OCI-LY1 (cell line): ENCODE results near the gene TMEM131.

Source experiments
- H2AFZ ChIP-seq: fragments of 200-600 bp; sonication (generic), shearing (Covaris generic); 2 replicates; pipeline ENCODE4 v1.6.0; 2014; ENCODE audit warnings: antibody characterized with exemption, mild to moderate bottlenecking, low read length
- H3F3A ChIP-seq: fragments of 200-600 bp; sonication (generic), shearing (Covaris generic); 2 replicates; pipeline ENCODE4 v1.6.0; 2014; ENCODE audit warnings: mild to moderate bottlenecking, antibody characterized with exemption, low read length, moderate library complexity; ENCODE audit not compliant: insufficient read depth
- H3K27ac ChIP-seq: fragments of 200-600 bp; sonication (generic); 2 replicates; pipeline ENCODE4 v1.5.1; 2014; ENCODE audit warnings: low read length, mixed run types, mild to moderate bottlenecking, low read depth; ENCODE audit not compliant: poor library complexity, severe bottlenecking
- H3K27me3 ChIP-seq: fragments of 200-600 bp; sonication (generic); 2 replicates; pipeline ENCODE4 v1.6.0; 2014; ENCODE audit warnings: antibody characterized with exemption, mild to moderate bottlenecking, low read length, moderate library complexity; ENCODE audit not compliant: insufficient read depth
- H3K36me3 ChIP-seq: fragments of 200-600 bp; sonication (generic); 2 replicates; pipeline ENCODE4 v1.6.1; 2014; ENCODE audit warnings: mild to moderate bottlenecking, antibody characterized with exemption, low read length, moderate library complexity, mixed read lengths; ENCODE audit not compliant: insufficient read depth
- H3K4me1 ChIP-seq: fragments of 200-600 bp; sonication (generic); 2 replicates; pipeline ENCODE4 v1.5.1; 2014; ENCODE audit warnings: mild to moderate bottlenecking, low read length, moderate library complexity; ENCODE audit not compliant: insufficient read depth, severe bottlenecking
- H3K4me2 ChIP-seq: fragments of 200-600 bp; sonication (generic), shearing (Covaris generic); 2 replicates; pipeline ENCODE4 v1.6.1; 2014; ENCODE audit warnings: low read length
- H3K4me3 ChIP-seq: fragments of 200-600 bp; sonication (generic); 2 replicates; pipeline ENCODE4 v1.5.1; 2014; ENCODE audit warnings: low read length, low read depth, mild to moderate bottlenecking, mixed read lengths; ENCODE audit not compliant: poor library complexity, severe bottlenecking
- H3K79me2 ChIP-seq: fragments of 200-600 bp; shearing (Covaris generic); 2 replicates; pipeline ENCODE4 v1.6.1; 2016; ENCODE audit warnings: mixed run types, low read length, mixed read lengths; ENCODE audit not compliant: insufficient read depth
- H3K9ac ChIP-seq: fragments of 200-600 bp; sonication (generic), shearing (Covaris generic); 2 replicates; pipeline ENCODE4 v1.6.1; 2014; ENCODE audit warnings: mild to moderate bottlenecking, low read length, mixed read lengths
- H3K9me2 ChIP-seq: fragments of 200-600 bp; sonication (generic), shearing (Covaris generic); 2 replicates; pipeline ENCODE4 v1.6.1; 2014; ENCODE audit warnings: low read depth, mild to moderate bottlenecking, low read length, mixed read lengths
- H3K9me3 ChIP-seq: fragments of 200-600 bp; shearing (Covaris generic); 2 replicates; pipeline ENCODE4 v1.6.1; 2014; ENCODE audit warnings: low read length, mixed read lengths
- H4K20me1 ChIP-seq: fragments of 200-600 bp; sonication (generic), shearing (Covaris generic); 2 replicates; pipeline ENCODE4 v1.6.0; 2016; ENCODE audit warnings: mild to moderate bottlenecking, low read length; ENCODE audit not compliant: insufficient read depth
- EZH2 ChIP-seq: fragments of 200-600 bp; sonication (generic), shearing (Covaris generic); IDR thresholded peaks from 2 replicates; pipeline ENCODE4 v1.8.0; 2017; ENCODE audit warnings: borderline replicate concordance, mixed run types, mild to moderate bottlenecking, antibody characterized with exemption, low read length, moderate library complexity, mixed read lengths
- TF ChIP-seq, protein P1 (sequence below): fragments of 200-600 bp; sonication (generic), shearing (Covaris generic); IDR thresholded peaks from 2 replicates; pipeline ENCODE4 v1.5.1; 2017; ENCODE audit warnings: mild to moderate bottlenecking, antibody characterized with exemption, low read length, moderate library complexity, mixed read lengths

Gene TMEM131

GRCh38 chr2:97950329-97951154 is 45.2 kb downstream of the TMEM131 start:
- H3K4me1 ChIP-seq: peaks cover 33% of the 10 kb centered on the region
- no peaks in the 10 kb centered on the region for H4K20me1 ChIP-seq
- H3K27ac ChIP-seq: no peak overlapping the region
- no peak overlapping the region for H3K4me3 ChIP-seq
- H3K4me2 ChIP-seq: no peak overlapping the region
- H3K79me2 ChIP-seq: peaks cover 30% of the 10 kb centered on the region
- no peaks in the 10 kb centered on the region for H3K27me3 ChIP-seq
- no peaks in the 10 kb centered on the region; the same call in 1 of the 2 replicates for H3K36me3 ChIP-seq
- H3K9me3 ChIP-seq: no peaks in the 10 kb centered on the region
- no peak for TF ChIP-seq EZH2
- TF ChIP-seq, protein P1, sequence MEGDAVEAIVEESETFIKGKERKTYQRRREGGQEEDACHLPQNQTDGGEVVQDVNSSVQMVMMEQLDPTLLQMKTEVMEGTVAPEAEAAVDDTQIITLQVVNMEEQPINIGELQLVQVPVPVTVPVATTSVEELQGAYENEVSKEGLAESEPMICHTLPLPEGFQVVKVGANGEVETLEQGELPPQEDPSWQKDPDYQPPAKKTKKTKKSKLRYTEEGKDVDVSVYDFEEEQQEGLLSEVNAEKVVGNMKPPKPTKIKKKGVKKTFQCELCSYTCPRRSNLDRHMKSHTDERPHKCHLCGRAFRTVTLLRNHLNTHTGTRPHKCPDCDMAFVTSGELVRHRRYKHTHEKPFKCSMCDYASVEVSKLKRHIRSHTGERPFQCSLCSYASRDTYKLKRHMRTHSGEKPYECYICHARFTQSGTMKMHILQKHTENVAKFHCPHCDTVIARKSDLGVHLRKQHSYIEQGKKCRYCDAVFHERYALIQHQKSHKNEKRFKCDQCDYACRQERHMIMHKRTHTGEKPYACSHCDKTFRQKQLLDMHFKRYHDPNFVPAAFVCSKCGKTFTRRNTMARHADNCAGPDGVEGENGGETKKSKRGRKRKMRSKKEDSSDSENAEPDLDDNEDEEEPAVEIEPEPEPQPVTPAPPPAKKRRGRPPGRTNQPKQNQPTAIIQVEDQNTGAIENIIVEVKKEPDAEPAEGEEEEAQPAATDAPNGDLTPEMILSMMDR: no peak
- no peaks in the 10 kb centered on the region for H3F3A ChIP-seq
- no peaks in the 10 kb centered on the region for H3K9me2 ChIP-seq
- H2AFZ ChIP-seq: no peak overlapping the region
- no peak overlapping the region for H3K9ac ChIP-seq

DNA sequence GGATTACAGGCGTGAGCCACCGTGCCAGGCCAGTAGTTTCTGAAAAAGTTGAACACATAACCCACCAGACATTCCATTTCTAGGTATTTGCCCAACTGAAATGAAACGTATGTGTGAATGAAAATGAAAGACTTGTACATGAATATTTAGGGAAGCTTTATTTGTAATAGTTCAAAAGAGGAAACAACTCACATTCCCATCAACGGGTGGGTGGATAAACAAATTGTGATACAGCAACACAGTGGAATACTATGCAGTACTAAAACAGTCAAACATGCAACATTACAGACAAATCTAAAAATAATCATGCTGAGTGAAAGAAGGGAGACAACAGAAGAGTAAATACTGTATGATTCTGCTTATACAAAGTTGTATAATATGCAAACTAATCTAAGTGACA is 46.8 kb downstream of the TMEM131 start:
- Histone ChIP-seq H3K27me3 (no peaks in the 10 kb centered on the region), H3K27ac (no peak overlapping the region), H3K4me1 (peaks cover 26% of the 10 kb centered on the region), H2AFZ (no peak overlapping the region), H3F3A (no peaks in the 10 kb centered on the region), H4K20me1 (no peaks in the 10 kb centered on the region), H3K9ac (no peak overlapping the region), H3K79me2 (peaks cover 19% of the 10 kb centered on the region), H3K9me2 (no peaks in the 10 kb centered on the region), H3K4me3 (no peak overlapping the region), H3K36me3 (no peaks in the 10 kb centered on the region; the same call in 1 of the 2 replicates), H3K4me2 (no peak overlapping the region), H3K9me3 (no peaks in the 10 kb centered on the region)
- TF ChIP-seq, protein P1: no peak
- no peak for TF ChIP-seq EZH2

- Histone ChIP-seq H3K79me2 (peaks cover 5% of the 10 kb centered on the region; the same call in 1 of the 2 replicates), H3K36me3 (no peaks in the 10 kb centered on the region; the same call in 1 of the 2 replicates), H2AFZ (no peak overlapping the region), H3K9ac (no peak overlapping the region), H3K27ac (no peak overlapping the region), H3K9me2 (no peaks in the 10 kb centered on the region), H3K4me3 (no peak overlapping the region), H3K4me2 (no peak overlapping the region), H3F3A (no peaks in the 10 kb centered on the region), H3K4me1 (no peaks in the 10 kb centered on the region), H3K9me3 (no peaks in the 10 kb centered on the region), H3K27me3 (no peaks in the 10 kb centered on the region), H4K20me1 (no peaks in the 10 kb centered on the region)
- TF ChIP-seq EZH2: no peak
- TF ChIP-seq, protein P1: no peak
These were observed 50.0 kb downstream of the TMEM131 start for GRCh38 chr2:97945791-97946190.
